Right lobe of liver (tissue), 4 donors: ENCODE data around the gene PADI2.

Experiments used
- POLR2A ChIP-seq: fragments of 450-650 bp; IDR thresholded peaks from one replicate; pipeline ENCODE4 v1.6.1; 2017; ENCODE audit warnings: antibody characterized with exemption, mild to moderate bottlenecking
- TF ChIP-seq, protein P1 (sequence below), 4 donors: fragments of 200-600 bp in 3 of 4; fragments of 450-650 bp in 1 of 4; IDR thresholded peaks; one replicate each; pipeline versions ENCODE4 v1.5.1 to v1.8.0; 2016 to 2022; ENCODE audit warnings: antibody characterized with exemption in 4 of 4, mild to moderate bottlenecking in 2 of 4
- donor health status: DM: no; HTN: no; CAD: no.
- donor health status: DM: no; HTN: no; CAD: no.
- donor health status: DM: no; HTN: yes; CAD: no.

DNA sequence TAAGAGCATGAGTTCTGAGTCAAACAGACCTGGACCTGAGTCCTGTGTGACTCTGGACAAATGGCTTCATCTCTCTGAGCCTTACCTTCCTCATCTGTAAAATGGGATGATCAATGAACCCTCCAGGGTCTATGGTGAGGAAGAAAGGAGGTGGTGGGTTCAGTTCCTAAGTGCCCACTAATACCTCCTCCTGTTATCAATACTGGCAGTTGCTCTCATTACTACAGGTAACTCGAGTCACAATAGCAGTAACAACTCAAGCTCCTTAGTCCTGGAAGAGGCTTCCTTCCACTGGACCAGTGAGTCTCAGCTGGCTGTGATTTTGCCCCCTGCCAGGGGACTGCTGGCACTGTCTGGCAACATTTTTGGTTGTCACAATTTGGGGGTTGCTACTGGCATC, 2.6 kb downstream of the PADI2 start:
- TF ChIP-seq, protein P1, sequence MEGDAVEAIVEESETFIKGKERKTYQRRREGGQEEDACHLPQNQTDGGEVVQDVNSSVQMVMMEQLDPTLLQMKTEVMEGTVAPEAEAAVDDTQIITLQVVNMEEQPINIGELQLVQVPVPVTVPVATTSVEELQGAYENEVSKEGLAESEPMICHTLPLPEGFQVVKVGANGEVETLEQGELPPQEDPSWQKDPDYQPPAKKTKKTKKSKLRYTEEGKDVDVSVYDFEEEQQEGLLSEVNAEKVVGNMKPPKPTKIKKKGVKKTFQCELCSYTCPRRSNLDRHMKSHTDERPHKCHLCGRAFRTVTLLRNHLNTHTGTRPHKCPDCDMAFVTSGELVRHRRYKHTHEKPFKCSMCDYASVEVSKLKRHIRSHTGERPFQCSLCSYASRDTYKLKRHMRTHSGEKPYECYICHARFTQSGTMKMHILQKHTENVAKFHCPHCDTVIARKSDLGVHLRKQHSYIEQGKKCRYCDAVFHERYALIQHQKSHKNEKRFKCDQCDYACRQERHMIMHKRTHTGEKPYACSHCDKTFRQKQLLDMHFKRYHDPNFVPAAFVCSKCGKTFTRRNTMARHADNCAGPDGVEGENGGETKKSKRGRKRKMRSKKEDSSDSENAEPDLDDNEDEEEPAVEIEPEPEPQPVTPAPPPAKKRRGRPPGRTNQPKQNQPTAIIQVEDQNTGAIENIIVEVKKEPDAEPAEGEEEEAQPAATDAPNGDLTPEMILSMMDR (IDR thresholded peaks at IDR 0.05), result no peak
- no peak for TF ChIP-seq POLR2A
